ENCODE measurements around the gene CLEC4F.

DNA sequence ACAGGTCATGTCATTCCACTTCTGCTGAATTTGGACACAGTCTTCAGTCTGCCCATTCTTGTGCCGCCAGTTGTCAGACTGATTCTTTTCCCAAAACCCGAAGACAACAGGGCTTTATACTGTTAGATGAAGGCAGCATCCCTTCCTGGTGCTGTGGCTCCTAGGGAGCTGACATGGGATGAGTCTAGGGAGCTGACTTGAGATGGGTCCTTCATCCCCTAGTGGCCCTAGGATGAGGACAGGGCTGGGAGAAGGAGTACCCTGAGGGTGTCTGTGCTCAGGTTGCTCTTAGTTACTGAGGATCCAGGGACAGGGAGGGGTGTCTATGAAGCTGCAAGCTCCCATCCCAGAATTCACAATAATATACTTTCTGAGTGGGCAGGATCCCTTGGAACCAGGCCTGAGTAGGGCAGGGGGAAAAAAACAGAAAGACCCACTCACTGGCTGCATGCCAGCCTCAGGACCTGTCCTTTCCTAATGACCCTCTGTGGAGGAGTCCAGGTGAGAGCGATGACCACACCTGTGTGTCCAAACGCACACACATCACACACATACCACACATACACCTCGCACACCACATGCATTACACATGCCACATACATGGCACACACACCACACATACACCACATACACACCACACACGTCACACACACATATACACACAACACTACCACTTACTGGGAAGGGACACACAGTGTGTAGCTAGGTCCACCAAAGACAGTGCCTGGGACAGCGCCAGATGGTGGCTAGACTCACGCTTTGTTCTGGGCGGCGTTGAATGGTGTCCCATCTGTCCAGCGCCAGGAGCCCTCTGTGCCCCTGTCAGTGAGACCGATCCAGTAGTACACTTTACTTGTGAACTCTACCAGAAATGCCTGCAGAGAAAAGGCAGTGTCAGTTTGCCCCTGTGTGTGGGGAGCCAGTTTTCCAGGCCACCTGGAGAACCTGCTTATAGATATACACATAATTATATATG is 11.1 kb downstream of the CLEC4F start:
- TF ChIP-seq SMC3 (IDR thresholded peaks at IDR 0.05; ENCODE audit: low read depth, low read length) (no peak), MAFK (IDR thresholded peaks at IDR 0.05; ENCODE audit: low read depth, low read length) (no peak), RFX5 (IDR thresholded peaks at IDR 0.05; ENCODE audit: low read depth, low read length) (no peak), MXI1 (IDR thresholded peaks at IDR 0.05; ENCODE audit: borderline replicate concordance, low read depth, low read length) (no peak), RCOR1 (IDR thresholded peaks at IDR 0.05; ENCODE audit: insufficient replicate concordance, low read length) (no peak), MAZ (IDR thresholded peaks at IDR 0.05; ENCODE audit: borderline replicate concordance, low read depth, low read length) (no peak), CHD1 (IDR thresholded peaks at IDR 0.05; ENCODE audit: low read depth, low read length) (no peak), RAD21 (IDR thresholded peaks at IDR 0.05; ENCODE audit: low read length) (no peak), POLR2A (IDR thresholded peaks at IDR 0.05; ENCODE audit: low read depth, low read length) (no peak), FOS (IDR thresholded peaks at IDR 0.05; ENCODE audit: low read depth, low read length) (no peak), CEBPB (IDR thresholded peaks at IDR 0.05; ENCODE audit: low read depth, low read length) (no peak)
- TF ChIP-seq, protein P1, sequence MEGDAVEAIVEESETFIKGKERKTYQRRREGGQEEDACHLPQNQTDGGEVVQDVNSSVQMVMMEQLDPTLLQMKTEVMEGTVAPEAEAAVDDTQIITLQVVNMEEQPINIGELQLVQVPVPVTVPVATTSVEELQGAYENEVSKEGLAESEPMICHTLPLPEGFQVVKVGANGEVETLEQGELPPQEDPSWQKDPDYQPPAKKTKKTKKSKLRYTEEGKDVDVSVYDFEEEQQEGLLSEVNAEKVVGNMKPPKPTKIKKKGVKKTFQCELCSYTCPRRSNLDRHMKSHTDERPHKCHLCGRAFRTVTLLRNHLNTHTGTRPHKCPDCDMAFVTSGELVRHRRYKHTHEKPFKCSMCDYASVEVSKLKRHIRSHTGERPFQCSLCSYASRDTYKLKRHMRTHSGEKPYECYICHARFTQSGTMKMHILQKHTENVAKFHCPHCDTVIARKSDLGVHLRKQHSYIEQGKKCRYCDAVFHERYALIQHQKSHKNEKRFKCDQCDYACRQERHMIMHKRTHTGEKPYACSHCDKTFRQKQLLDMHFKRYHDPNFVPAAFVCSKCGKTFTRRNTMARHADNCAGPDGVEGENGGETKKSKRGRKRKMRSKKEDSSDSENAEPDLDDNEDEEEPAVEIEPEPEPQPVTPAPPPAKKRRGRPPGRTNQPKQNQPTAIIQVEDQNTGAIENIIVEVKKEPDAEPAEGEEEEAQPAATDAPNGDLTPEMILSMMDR (conservative IDR thresholded peaks at IDR 0.05; ENCODE audit: low read depth, low read length): no peak
- TF ChIP-seq, protein P2, sequence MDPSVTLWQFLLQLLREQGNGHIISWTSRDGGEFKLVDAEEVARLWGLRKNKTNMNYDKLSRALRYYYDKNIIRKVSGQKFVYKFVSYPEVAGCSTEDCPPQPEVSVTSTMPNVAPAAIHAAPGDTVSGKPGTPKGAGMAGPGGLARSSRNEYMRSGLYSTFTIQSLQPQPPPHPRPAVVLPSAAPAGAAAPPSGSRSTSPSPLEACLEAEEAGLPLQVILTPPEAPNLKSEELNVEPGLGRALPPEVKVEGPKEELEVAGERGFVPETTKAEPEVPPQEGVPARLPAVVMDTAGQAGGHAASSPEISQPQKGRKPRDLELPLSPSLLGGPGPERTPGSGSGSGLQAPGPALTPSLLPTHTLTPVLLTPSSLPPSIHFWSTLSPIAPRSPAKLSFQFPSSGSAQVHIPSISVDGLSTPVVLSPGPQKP (IDR thresholded peaks at IDR 0.05; ENCODE audit: borderline replicate concordance, low read depth, low read length): no peak
